ENCODE measurements around the gene LRRC4B. TPM values are rescaled to one million over a fixed set of nuclear protein-coding genes. Genes with fewer than 3 reads are reported as not detected.

Gene LRRC4B
- total RNA-seq, 1 experiment from 2014 or later = 3.8 TPM

- H4K91ac ChIP-seq (ENCODE audit: insufficient read length, low read depth, low read length) = no peak overlapping the region
- H2BK20ac ChIP-seq (ENCODE audit: low read depth, low read length, poor library complexity, severe bottlenecking) = no peak overlapping the region
- H3K27me3 ChIP-seq (ENCODE audit: insufficient read depth, low read length) = peaks cover 5% of the 10 kb centered on the region; the same call in 1 of the 2 replicates
- H3K4me2 ChIP-seq (ENCODE audit: insufficient read depth, insufficient read length, low read length) = no peak overlapping the region
- H4K5ac ChIP-seq (ENCODE audit: insufficient read length, low read depth, low read length) = no peak overlapping the region
- no peak overlapping the region for H3K27ac ChIP-seq (ENCODE audit: insufficient read length, low read depth, low read length)
- peaks cover 8 to 20% of the 10 kb centered on the region in 2 experiments for H3K4me1 Mint-ChIP-seq
- H3K27me3 Mint-ChIP-seq (ENCODE audit: low read depth) = peaks cover 65% of the 10 kb centered on the region
- no peaks in the 10 kb centered on the region for H3K9me3 ChIP-seq (ENCODE audit: control insufficient read depth, low read depth, low read length)
- WGBS (ENCODE audit: extremely low coverage, insufficient read length, low lambda C conversion rate) = no CpG with 5 or more reads among the region's 11 CpGs
- H3K56ac ChIP-seq (ENCODE audit: insufficient read length, low read depth, low read length) = no peak overlapping the region
- no peaks in the 10 kb centered on the region for H4K20me1 ChIP-seq (ENCODE audit: control insufficient read depth, insufficient read depth, insufficient read length)
- no peak overlapping the region for H2AFZ ChIP-seq (ENCODE audit: low read length)
- H3T11ph ChIP-seq (ENCODE audit: low read length) = no peak overlapping the region
- H3K79me2 ChIP-seq (ENCODE audit: insufficient read depth, low read length) = no peaks in the 10 kb centered on the region
- H2AK5ac ChIP-seq (ENCODE audit: insufficient read length, low read length) = no peak overlapping the region
- H2BK120ac ChIP-seq (ENCODE audit: low read depth, low read length, poor library complexity, severe bottlenecking) = no peak overlapping the region
- H3K9me3 Mint-ChIP-seq = no peaks in the 10 kb centered on the region; a peak in 2 of 5 replicates
- H3K9ac ChIP-seq (ENCODE audit: extremely low read depth, insufficient read length, low read length) = no peak overlapping the region
- no peak for DNase-seq
- no peak overlapping the region for H3K27ac Mint-ChIP-seq
- H2BK15ac ChIP-seq (ENCODE audit: low read depth, low read length) = no peak overlapping the region
- H3K36me3 Mint-ChIP-seq (ENCODE audit: insufficient read depth in 1 of 3, low read depth in 3 of 3) = no peaks in the 10 kb centered on the region
- H3K23me2 ChIP-seq (ENCODE audit: insufficient read length, low read depth, low read length, poor library complexity, severe bottlenecking) = peaks cover 9% of the 10 kb centered on the region
- H3K79me1 ChIP-seq (ENCODE audit: insufficient read depth, low read depth, low read length, poor library complexity, severe bottlenecking) = no peaks in the 10 kb centered on the region
- TF ChIP-seq CTCF (conservative IDR thresholded peaks at IDR 0.05) = no peak
- H2BK5ac ChIP-seq (ENCODE audit: insufficient read length, low read length) = no peak overlapping the region
- no peak overlapping the region for H3K4ac ChIP-seq (ENCODE audit: low read depth, low read length)
- H2BK12ac ChIP-seq (ENCODE audit: insufficient read length, low read depth, low read length) = no peak overlapping the region
- no peak overlapping the region for H3K18ac ChIP-seq (ENCODE audit: insufficient read length, low read depth, low read length)
- no peak overlapping the region for H4K8ac ChIP-seq (replicated peaks; ENCODE audit: insufficient read length, low read depth, low read length)
- no peak overlapping the region for H3K4me3 Mint-ChIP-seq
- H3K14ac ChIP-seq (ENCODE audit: insufficient read depth, low read length) = no peak overlapping the region
- H3K4me1 ChIP-seq (ENCODE audit: insufficient read depth, low read length) = no peaks in the 10 kb centered on the region
- no peak overlapping the region for H3K23ac ChIP-seq (ENCODE audit: insufficient read length, low read depth, low read length)
Observed at GRCh38 chr19:50570997-50571396, 2.8 kb upstream of the LRRC4B start.
